ENCODE results near the gene SEPSECS.

The SEPSECS gene

GRCh38 chr4:25165916-25166315 is 5.7 kb upstream of the SEPSECS start:
- no peaks in the 10 kb centered on the region for H3K27me3 Mint-ChIP-seq (ENCODE audit: low read depth)
- H3K9me3 Mint-ChIP-seq: no peaks in the 10 kb centered on the region
- peaks cover 29% of the 10 kb centered on the region for H3K4me1 Mint-ChIP-seq (ENCODE audit: low read depth)
- no peak overlapping the region for H3K4me3 Mint-ChIP-seq
- peaks cover 31% of the 10 kb centered on the region for H3K36me3 Mint-ChIP-seq (ENCODE audit: low read depth)
- no peak overlapping the region for H3K27ac Mint-ChIP-seq

GRCh38 chr4:25163196-25163595 is 2.9 kb upstream of the SEPSECS start:
- H3K36me3 Mint-ChIP-seq (ENCODE audit: low read depth): peaks cover 27% of the 10 kb centered on the region
- H3K27ac Mint-ChIP-seq: no peak overlapping the region
- H3K9me3 Mint-ChIP-seq: no peaks in the 10 kb centered on the region
- no peaks in the 10 kb centered on the region for H3K27me3 Mint-ChIP-seq (ENCODE audit: low read depth)
- peaks cover 38% of the 10 kb centered on the region for H3K4me1 Mint-ChIP-seq (ENCODE audit: low read depth)
- no peak overlapping the region for H3K4me3 Mint-ChIP-seq

GRCh38 chr4:25162566-25162965 is 2.3 kb upstream of the SEPSECS start:
- peaks cover 25% of the 10 kb centered on the region for H3K36me3 Mint-ChIP-seq (ENCODE audit: low read depth)
- H3K4me1 Mint-ChIP-seq (ENCODE audit: low read depth): peaks cover 41% of the 10 kb centered on the region
- no peak overlapping the region for H3K4me3 Mint-ChIP-seq
- no peak overlapping the region for H3K27ac Mint-ChIP-seq
- H3K27me3 Mint-ChIP-seq (ENCODE audit: low read depth): no peaks in the 10 kb centered on the region
- no peaks in the 10 kb centered on the region for H3K9me3 Mint-ChIP-seq

GRCh38 chr4:25161593-25161950 is 1.3 kb upstream of the SEPSECS start:
- peak overlapping the region; percentile 95 for H3K27ac Mint-ChIP-seq
- peaks cover 43% of the 10 kb centered on the region for H3K4me1 Mint-ChIP-seq (ENCODE audit: low read depth)

DNA sequence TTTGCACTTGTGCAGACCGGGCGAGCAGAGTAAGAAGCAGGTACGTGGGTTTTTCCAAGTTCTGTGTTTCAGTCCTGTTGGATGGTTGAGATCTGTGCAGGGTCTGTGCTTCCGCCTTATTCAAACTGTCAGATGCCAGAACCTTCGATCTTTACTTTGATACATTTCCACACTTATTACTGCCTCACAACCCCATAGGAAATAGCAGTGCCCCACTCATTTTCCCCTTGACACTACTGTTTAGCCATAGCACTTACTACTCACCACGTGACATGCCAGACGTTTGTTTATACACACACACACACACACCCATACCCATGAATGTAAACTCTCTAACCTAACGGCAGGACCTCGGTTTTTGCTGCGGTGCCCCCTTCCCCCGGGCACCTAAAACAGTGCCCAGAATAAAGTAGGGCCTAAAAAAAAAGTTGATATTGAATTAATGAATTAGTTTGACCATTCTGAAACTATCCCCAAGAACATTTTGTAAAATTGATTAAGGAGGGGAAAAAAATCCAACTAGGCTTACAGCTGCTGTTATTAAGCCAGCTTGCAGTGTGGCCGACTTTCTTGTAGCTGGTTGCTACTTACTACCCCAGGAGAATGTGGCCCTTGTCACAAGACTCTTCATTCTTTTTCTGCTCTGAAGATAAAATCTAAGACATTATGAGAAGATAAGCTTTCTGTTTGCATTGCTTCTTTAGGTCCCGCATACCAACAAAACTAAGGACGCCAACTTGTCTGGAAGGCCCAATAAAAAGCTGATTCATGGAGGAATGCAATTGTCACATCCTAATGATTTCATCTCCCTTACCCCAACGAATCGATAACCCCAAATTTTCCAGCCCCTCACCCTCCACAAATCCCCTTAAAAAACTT is 704 bp upstream of the SEPSECS start:
- H3K27me3 Mint-ChIP-seq (ENCODE audit: low read depth): no peaks in the 10 kb centered on the region

More at GRCh38 chr4:25161593-25161950, 1.3 kb upstream of the SEPSECS start:
- Mint-ChIP-seq H3K4me3 (peak overlapping the region; percentile 96), H3K36me3 (ENCODE audit: low read depth) (peaks cover 30% of the 10 kb centered on the region), H3K9me3 (no peaks in the 10 kb centered on the region), H3K27me3 (ENCODE audit: low read depth) (no peaks in the 10 kb centered on the region)

DNA sequence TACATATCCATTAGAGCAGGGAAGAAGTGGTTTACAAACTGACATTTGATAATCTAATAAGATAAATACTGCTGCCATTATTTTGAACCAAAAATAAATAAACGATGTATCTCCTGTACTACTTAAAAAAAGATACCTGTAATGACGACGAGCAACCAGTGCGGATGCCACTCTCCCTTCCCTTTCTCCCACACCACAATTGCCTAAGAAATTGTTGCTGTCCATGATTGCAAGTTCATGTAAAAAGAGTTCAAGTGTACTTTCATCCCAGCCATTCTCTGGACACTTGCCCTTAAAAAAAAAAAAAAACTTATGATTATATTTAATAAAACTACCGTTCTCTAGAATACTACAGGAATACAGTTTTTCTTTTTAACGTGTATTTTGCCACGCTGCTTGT is 1.4 kb downstream of the SEPSECS start:
- H3K27me3 Mint-ChIP-seq (ENCODE audit: low read depth): no peaks in the 10 kb centered on the region
- H3K36me3 Mint-ChIP-seq (ENCODE audit: low read depth): peaks cover 20% of the 10 kb centered on the region
- H3K9me3 Mint-ChIP-seq: no peaks in the 10 kb centered on the region
- H3K4me1 Mint-ChIP-seq (ENCODE audit: low read depth): peaks cover 36% of the 10 kb centered on the region
- H3K4me3 Mint-ChIP-seq: peak overlapping the region; percentile 96
- peak overlapping the region; percentile 95 for H3K27ac Mint-ChIP-seq

More for the DNA sequence above, 704 bp upstream of the SEPSECS start:
- Mint-ChIP-seq H3K4me1 (ENCODE audit: low read depth) (peaks cover 43% of the 10 kb centered on the region), H3K9me3 (no peaks in the 10 kb centered on the region), H3K36me3 (ENCODE audit: low read depth) (peaks cover 24% of the 10 kb centered on the region), H3K27ac (peak overlapping the region; percentile 95), H3K4me3 (peak overlapping the region; percentile 96)

DNA sequence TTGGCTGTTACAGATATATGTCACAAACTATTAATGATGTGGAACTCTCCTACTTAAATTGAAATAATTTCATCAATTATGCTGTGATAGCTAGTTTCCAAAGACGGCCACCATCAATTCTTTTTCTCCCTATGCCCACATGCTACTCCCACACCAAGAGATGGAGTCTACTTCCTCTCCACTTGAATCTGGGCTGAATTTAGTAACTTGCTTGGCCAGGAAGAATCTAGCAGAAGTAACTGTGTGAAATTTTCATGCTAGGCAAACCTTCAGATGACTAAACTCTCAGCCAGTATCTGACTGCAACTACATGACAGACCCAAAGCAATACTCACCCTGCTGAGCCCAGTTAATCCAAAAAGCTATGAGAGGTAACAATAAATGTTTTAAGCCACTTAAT is 3.2 kb downstream of the SEPSECS start:
- peaks cover 10% of the 10 kb centered on the region for H3K36me3 Mint-ChIP-seq (ENCODE audit: low read depth)
- no peak overlapping the region for H3K27ac Mint-ChIP-seq
- no peaks in the 10 kb centered on the region for H3K27me3 Mint-ChIP-seq (ENCODE audit: low read depth)
- H3K9me3 Mint-ChIP-seq: no peaks in the 10 kb centered on the region
- peaks cover 24% of the 10 kb centered on the region for H3K4me1 Mint-ChIP-seq (ENCODE audit: low read depth)
- H3K4me3 Mint-ChIP-seq: no peak overlapping the region

GRCh38 chr4:25155947-25156346 is 4.3 kb downstream of the SEPSECS start:
- H3K36me3 Mint-ChIP-seq (ENCODE audit: low read depth): peaks cover 12% of the 10 kb centered on the region
- H3K9me3 Mint-ChIP-seq: no peaks in the 10 kb centered on the region
- H3K27me3 Mint-ChIP-seq (ENCODE audit: low read depth): no peaks in the 10 kb centered on the region
- H3K4me3 Mint-ChIP-seq: no peak overlapping the region
- H3K27ac Mint-ChIP-seq: no peak overlapping the region
- peaks cover 16% of the 10 kb centered on the region for H3K4me1 Mint-ChIP-seq (ENCODE audit: low read depth)

DNA sequence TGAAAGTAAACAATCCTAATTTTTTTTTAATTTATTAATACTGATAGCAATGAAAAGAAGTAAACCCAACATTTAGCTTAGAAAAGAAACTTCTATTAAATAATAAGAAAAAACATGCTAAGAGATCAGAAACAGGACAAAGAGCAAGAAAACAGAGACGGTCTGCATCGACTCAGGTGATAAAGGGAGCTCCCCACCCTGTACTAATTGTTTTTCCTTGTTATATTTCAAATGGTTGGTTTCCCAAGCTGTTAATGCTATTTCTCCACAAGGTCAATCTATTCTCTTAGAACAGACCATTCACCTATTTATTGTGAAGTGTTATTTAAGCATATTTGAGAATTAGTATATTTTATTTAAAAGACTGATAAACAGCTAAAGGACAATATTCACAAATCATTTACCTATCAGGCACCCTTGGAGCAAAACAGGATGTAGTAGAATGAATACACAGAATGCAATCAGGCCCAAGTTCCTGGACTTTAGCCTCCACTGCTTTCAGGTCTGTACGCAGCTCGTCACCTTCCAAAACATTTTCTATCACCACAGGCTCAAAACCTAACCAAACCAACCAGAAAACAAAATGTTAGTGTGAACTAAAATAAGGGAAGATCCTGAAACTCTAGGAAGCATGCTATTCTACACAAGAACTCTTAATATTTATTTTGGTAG is 5.5 kb downstream of the SEPSECS start:
- H3K9me3 Mint-ChIP-seq: no peaks in the 10 kb centered on the region
- peaks cover 16% of the 10 kb centered on the region for H3K4me1 Mint-ChIP-seq (ENCODE audit: low read depth)
- peaks cover 18% of the 10 kb centered on the region for H3K36me3 Mint-ChIP-seq (ENCODE audit: low read depth)
- H3K27ac Mint-ChIP-seq: no peak overlapping the region
- H3K27me3 Mint-ChIP-seq (ENCODE audit: low read depth): no peaks in the 10 kb centered on the region
- H3K4me3 Mint-ChIP-seq: no peak overlapping the region

DNA sequence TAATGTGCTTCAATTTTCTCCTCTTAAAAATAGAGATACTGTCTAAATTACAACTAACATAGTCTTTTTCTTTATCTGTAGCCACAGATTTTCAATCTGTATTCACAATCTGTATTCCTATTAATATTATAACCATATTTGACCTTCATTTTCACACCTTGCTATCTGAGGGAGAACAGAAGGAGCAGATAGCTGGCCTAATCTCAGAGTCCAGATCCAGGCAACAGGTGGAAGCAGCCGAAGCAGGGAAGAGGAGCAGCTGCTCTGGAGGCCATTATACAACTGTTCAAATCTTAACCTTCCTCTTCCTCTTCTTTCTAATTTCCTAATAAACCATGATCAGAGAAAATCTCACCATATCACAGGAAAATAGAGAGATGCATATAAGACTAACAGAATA is 14.2 kb downstream of the SEPSECS start:
- Mint-ChIP-seq H3K9me3 (no peaks in the 10 kb centered on the region), H3K27ac (no peak overlapping the region)

GRCh38 chr4:25144870-25145481 is 15.3 kb downstream of the SEPSECS start:
- H3K4me1 Mint-ChIP-seq (ENCODE audit: low read depth): no peaks in the 10 kb centered on the region
- no peak overlapping the region for H3K4me3 Mint-ChIP-seq
- H3K36me3 Mint-ChIP-seq (ENCODE audit: low read depth): peaks cover 27% of the 10 kb centered on the region
- H3K9me3 Mint-ChIP-seq: no peaks in the 10 kb centered on the region
- H3K27me3 Mint-ChIP-seq (ENCODE audit: low read depth): no peaks in the 10 kb centered on the region
- no peak overlapping the region for H3K27ac Mint-ChIP-seq

More for the DNA sequence above, 14.2 kb downstream of the SEPSECS start:
- H3K36me3 Mint-ChIP-seq (ENCODE audit: low read depth): peaks cover 31% of the 10 kb centered on the region
- no peak overlapping the region for H3K4me3 Mint-ChIP-seq
- H3K4me1 Mint-ChIP-seq (ENCODE audit: low read depth): peaks cover 1% of the 10 kb centered on the region
- no peaks in the 10 kb centered on the region for H3K27me3 Mint-ChIP-seq (ENCODE audit: low read depth)

GRCh38 chr4:25142468-25142867 is 17.8 kb downstream of the SEPSECS start:
- no peak overlapping the region for H3K4me3 Mint-ChIP-seq
- no peaks in the 10 kb centered on the region for H3K4me1 Mint-ChIP-seq (ENCODE audit: low read depth)
- no peaks in the 10 kb centered on the region for H3K9me3 Mint-ChIP-seq
- H3K27ac Mint-ChIP-seq: no peak overlapping the region
- peaks cover 42% of the 10 kb centered on the region for H3K36me3 Mint-ChIP-seq (ENCODE audit: low read depth)
- H3K27me3 Mint-ChIP-seq (ENCODE audit: low read depth): no peaks in the 10 kb centered on the region

DNA sequence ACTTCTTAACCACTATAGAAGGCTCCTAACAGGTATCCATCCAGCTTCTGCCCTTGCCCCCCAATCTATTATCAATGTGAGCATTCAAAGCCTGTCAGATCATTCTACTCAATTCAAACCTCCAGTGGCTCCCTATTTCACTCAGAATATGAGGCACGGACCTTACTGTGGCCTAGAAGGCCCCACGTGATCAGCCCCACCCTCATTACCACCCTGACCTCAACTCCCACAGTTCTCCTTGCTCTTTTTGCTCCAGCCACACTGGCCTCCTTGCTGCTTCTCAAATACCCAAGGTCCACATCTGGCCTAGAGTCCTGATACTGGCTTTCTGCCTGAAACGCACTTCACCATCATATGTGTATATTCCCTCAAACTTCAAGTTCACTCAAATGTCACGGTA is 18.7 kb downstream of the SEPSECS start:
- peaks cover 50% of the 10 kb centered on the region for H3K36me3 Mint-ChIP-seq (ENCODE audit: low read depth)

GRCh38 chr4:25133132-25133531 is 27.1 kb downstream of the SEPSECS start:
- peaks cover 31% of the 10 kb centered on the region for H3K36me3 Mint-ChIP-seq (ENCODE audit: low read depth)
- H3K27me3 Mint-ChIP-seq (ENCODE audit: low read depth): no peaks in the 10 kb centered on the region
- no peak overlapping the region for H3K27ac Mint-ChIP-seq
- peaks cover 13% of the 10 kb centered on the region for H3K4me1 Mint-ChIP-seq (ENCODE audit: low read depth)
- peaks cover 15% of the 10 kb centered on the region for H3K9me3 Mint-ChIP-seq
- H3K4me3 Mint-ChIP-seq: no peak overlapping the region

More for the DNA sequence above, 18.7 kb downstream of the SEPSECS start:
- H3K27me3 Mint-ChIP-seq (ENCODE audit: low read depth): no peaks in the 10 kb centered on the region
- no peak overlapping the region for H3K27ac Mint-ChIP-seq
- no peaks in the 10 kb centered on the region for H3K9me3 Mint-ChIP-seq
- H3K4me1 Mint-ChIP-seq (ENCODE audit: low read depth): no peaks in the 10 kb centered on the region
- no peak overlapping the region for H3K4me3 Mint-ChIP-seq

DNA sequence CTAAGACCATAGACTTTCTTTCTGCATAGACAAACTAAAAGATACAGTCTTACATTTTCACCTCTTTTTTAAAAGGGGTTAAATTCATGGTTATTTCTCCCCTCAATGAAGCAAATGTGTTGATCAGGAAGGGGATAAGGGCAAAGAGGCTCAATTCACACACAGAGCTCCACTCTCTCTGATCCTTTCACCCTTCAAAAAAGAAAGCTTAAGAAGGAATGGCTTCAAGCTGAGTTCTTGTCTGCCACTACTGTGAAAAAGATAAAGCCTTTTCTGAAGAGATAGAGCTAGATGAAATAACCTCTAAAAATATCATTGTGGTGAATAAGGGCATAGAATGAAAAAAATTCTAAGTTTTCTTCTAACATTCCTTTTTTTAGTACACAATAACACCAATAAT is 28.3 kb downstream of the SEPSECS start:
- Mint-ChIP-seq H3K9me3 (peaks cover 15% of the 10 kb centered on the region), H3K36me3 (ENCODE audit: low read depth) (peaks cover 26% of the 10 kb centered on the region), H3K27me3 (ENCODE audit: low read depth) (no peaks in the 10 kb centered on the region), H3K4me1 (ENCODE audit: low read depth) (peaks cover 13% of the 10 kb centered on the region), H3K4me3 (no peak overlapping the region), H3K27ac (no peak overlapping the region)
